ENCODE results near the gene PORCN.

Gene PORCN

DNA sequence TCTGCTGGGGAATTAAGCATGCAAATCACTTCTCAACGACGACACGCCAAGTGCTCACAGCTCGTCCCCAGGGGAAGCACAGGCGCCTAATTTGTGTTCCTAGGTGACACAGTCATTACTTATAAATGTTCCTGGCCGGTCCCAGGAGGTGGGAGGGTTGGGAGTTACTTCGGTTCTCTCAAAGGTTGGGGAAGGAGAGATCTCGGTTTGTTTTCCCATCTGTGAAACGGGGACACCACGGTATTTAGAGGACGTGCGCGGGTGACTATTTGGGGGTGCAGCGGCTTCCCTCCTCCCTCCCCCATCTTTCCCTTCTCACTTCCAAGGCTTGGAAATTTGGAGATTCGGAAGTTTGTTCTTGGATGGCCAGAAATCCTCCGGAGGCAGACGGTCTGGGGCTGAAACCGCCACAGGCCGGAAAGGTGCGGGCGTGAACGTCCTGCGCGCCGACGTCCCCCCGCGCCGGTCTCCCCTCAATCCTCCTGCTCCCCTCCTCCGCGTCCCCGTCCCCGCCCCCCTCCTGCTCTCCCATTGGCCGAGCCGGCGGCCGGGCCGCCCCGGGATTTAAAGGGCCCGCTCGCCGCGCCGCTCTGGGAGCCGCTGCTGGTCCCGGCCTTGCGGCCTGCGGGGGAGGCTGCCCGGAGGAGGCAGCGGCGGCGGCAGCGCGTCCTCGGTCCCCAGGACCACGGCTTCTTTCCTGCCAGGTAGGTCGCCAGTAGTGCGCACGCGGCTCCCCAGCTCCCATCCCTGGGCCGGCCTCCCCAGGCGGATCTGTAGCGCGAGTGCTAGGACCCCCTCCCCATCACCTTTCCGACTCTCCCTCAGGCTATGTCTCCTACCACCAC lies at the start of gene PORCN:
PORCN (plus strand) TSS at position 593 of the 845 bp plus-strand sequence. CDS start 829 bp downstream, outside the sequence.
- peak; percentile 88 for DNase-seq (ENCODE audit: low read depth)
- H3K4me3 ChIP-seq (ENCODE audit: low read depth, low read length) = peak within 1 kb of the TSS; percentile 70
- TF ChIP-seq, protein P1, sequence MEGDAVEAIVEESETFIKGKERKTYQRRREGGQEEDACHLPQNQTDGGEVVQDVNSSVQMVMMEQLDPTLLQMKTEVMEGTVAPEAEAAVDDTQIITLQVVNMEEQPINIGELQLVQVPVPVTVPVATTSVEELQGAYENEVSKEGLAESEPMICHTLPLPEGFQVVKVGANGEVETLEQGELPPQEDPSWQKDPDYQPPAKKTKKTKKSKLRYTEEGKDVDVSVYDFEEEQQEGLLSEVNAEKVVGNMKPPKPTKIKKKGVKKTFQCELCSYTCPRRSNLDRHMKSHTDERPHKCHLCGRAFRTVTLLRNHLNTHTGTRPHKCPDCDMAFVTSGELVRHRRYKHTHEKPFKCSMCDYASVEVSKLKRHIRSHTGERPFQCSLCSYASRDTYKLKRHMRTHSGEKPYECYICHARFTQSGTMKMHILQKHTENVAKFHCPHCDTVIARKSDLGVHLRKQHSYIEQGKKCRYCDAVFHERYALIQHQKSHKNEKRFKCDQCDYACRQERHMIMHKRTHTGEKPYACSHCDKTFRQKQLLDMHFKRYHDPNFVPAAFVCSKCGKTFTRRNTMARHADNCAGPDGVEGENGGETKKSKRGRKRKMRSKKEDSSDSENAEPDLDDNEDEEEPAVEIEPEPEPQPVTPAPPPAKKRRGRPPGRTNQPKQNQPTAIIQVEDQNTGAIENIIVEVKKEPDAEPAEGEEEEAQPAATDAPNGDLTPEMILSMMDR (IDR thresholded peaks at IDR 0.05; ENCODE audit: insufficient read depth, low read depth, low read length, missing control alignments) = no peak

DNA sequence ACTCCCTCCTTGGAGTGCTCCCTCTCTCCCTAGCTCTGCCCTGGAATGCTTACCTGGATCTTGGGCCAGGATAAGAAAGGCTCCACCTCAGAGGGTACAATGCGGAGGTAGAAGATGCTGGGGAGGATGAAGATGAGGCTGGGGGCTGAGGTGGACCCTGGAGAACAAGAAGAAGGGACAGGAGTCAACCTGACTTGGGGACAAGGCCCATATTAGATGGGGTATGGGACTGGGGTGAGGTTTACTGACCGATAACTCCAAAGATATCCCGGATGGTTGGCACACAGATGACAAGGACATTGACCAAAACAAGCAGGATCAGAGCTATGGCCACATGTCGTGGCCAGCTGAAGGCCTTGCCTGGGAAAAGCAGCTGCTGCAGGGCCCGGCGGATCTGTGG lies 49.3 kb upstream of the PORCN start:
- no peak for DNase-seq (ENCODE audit: low read depth)
- TF ChIP-seq, protein P1 (IDR thresholded peaks at IDR 0.05; ENCODE audit: insufficient read depth, low read depth, low read length, missing control alignments) = no peak
- no peak overlapping the region for H3K4me3 ChIP-seq (ENCODE audit: low read depth, low read length)

DNA sequence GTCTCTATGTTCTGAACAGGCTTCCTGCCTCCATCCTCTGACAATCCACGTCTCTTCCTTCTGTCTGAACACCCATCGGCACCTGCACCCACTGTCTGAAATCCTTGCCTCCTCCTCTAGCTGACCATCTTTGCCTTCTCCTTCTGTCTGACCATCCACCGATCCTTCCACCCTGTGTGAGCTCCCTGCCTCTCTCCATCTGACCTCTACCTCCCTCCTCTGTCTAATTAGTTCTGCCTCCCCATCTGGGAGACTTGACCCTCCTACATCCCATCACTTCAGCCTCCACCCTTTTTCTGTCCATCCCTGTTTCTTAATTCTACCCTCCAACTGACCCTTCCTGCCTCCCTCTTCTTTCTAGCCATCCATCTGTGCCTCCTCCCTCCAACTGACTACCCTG lies 48.8 kb upstream of the PORCN start:
- no peak overlapping the region for H3K4me3 ChIP-seq (ENCODE audit: low read depth, low read length)
- DNase-seq (ENCODE audit: low read depth) = no peak
- TF ChIP-seq, protein P1 (IDR thresholded peaks at IDR 0.05; ENCODE audit: insufficient read depth, low read depth, low read length, missing control alignments) = no peak

DNA sequence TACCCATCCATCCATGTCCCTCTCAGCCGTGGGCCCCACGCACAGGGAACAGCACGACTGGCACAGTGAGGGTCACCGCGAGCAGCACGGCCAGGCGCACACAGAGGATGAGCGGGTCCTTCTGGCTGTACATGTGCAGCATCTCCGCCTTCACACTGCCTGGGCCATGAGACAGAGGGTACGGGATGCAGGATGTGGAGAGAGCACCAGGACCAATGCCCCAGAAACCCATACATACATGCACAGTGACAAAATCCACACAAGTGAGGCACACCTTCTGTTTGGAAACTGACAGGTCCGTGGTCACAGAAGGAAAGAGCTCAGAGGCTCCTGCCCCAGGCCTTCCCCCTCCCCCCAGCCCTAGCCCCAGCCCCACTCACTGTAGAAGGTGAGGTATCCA lies 48.2 kb upstream of the PORCN start:
- no peak overlapping the region for H3K4me3 ChIP-seq (ENCODE audit: low read depth, low read length)
- TF ChIP-seq, protein P1 (IDR thresholded peaks at IDR 0.05; ENCODE audit: insufficient read depth, low read depth, low read length, missing control alignments) = no peak
- DNase-seq (ENCODE audit: low read depth) = no peak

DNA sequence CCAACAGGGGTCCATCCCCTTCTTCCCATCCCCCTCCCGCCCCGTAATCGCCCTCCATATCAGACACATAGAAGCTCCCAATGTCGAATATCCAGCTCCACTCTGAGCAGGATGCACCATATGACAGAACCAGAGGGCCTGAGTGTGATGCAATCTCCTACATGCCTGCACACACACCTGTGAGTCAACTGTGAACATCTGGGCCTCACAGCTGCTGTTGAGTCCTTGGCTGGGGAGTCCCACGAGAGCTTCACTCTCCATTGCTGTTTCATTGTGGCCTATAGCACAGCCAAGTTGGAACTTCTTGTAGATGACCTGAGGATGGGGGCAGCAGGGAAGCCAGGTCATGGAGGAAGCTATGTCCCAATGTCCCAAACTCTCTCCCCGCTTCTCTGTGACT lies 47.0 kb upstream of the PORCN start:
- H3K4me3 ChIP-seq (ENCODE audit: low read depth, low read length) = no peak overlapping the region
- TF ChIP-seq, protein P1 (IDR thresholded peaks at IDR 0.05; ENCODE audit: insufficient read depth, low read depth, low read length, missing control alignments) = no peak
- DNase-seq (ENCODE audit: low read depth) = peak; percentile 16

DNA sequence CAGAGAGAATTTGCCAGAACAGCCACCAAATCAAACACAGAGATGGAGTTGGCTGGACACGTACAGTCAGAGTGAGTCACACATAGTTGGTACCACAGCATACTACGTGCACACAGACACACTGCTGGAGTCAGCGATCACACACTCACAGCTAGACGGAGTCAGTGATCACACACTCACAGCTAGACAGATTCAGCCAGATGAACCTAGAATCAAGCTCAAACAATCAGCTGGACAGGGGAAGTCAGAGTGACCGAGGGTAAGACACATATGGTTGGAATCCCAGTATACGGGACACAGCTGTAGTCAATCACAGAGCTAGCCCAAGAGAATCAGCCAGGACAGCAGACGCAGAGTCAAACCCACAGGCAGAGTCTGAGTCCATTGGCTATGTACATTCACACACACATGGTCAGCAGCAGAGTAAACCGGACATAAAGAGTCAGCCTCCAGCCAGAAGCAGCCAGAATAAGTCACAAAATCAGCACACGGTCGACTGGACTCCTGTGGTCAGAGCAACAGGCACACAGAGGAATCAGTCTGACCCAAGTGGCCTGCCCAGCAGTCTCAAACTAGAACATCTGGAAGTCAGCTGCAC lies 43.4 kb upstream of the PORCN start:
- no peak for DNase-seq (ENCODE audit: low read depth)
- no peak overlapping the region for H3K4me3 ChIP-seq (ENCODE audit: low read depth, low read length)
- TF ChIP-seq, protein P1 (IDR thresholded peaks at IDR 0.05; ENCODE audit: insufficient read depth, low read depth, low read length, missing control alignments) = no peak
